ENCODE data around the gene VSIR.

The VSIR gene

DNA sequence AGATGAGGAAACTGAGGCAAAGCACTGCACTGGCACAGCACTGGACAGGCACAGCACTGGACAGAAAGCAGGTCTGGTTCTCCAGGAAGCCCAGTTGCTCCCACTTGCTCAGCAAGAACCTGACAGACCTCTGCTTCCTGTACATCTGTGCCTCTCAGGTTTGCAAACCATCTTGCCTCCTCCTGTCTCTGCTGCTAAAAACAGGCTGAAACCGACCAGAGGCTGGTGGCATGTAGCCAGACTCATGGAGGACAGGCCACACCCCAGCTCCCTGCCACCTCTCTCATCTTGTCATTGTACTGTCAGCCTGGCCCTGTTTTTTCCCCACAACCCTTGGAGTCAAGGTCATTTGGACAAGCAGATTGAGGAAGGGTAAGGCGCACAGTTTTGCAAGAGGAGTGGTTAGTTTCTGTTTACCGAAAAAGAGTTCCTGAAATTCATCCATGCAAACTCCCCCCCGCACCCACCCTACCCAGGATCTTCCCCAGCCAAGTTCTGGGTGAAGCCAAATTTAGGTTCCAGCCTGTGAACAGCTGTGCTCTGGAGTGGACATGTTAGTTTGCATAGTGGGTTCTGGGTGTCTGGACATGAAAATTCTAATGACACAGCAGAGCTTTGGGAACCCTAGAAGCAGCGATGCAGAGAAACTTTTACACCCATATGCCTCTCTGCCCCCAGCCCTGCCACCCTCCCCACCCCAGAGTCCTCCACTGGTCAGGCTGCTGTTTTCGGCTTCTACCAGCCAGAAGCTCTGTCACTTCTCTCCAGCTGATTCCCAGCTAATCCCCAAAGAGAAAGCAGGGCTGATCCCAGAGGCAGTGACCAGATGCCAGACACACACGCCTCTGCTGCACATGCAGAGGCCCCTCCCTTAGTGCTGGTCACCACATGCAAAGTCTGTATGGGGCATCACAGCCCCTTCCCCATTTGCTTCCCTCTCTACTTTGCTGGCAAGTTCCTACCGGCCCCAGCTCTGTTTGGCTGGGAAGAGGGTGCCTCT is 45.3 kb downstream of the VSIR start:
- DNase-seq (ENCODE audit: low spot score): peak; percentile 47

DNA sequence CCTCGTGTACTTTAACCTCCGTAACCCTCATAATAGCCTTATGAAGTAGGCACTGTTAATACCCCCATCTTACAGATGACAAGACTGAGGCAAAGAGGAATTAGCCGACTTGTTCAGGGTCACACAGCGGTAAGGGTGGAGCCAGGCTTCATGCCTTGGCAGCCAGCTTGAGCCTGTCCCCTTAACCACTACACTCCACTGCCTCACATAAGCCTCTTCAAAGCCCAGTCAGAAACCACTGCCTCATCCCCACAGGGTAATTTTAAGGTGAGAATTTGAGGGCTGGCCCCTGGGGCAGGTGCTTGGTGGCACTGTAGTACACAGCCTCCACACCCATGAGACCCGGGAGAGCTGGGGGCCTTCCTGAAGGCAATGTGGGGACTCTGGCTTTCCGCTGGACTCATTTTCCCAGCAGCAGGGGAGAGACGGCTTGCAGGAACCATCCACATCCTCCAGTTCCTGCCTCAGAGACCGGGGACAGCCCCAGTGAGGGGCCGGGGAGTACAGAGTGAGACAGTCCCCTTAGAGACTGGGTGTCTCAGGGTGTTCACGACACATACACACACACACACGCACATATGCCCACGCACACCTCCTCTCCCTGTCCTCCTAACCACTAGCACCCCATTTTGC is 46.1 kb downstream of the VSIR start:
- peak; percentile 39 for DNase-seq (ENCODE audit: low spot score)

- DNase-seq (ENCODE audit: low spot score): peak; percentile 27
Observed at GRCh38 chr10:71726580-71727104, 46.7 kb downstream of the VSIR start.

- peak; percentile 73 for DNase-seq (ENCODE audit: low spot score)
Observed at GRCh38 chr10:71725998-71726579, 47.2 kb downstream of the VSIR start.

DNA sequence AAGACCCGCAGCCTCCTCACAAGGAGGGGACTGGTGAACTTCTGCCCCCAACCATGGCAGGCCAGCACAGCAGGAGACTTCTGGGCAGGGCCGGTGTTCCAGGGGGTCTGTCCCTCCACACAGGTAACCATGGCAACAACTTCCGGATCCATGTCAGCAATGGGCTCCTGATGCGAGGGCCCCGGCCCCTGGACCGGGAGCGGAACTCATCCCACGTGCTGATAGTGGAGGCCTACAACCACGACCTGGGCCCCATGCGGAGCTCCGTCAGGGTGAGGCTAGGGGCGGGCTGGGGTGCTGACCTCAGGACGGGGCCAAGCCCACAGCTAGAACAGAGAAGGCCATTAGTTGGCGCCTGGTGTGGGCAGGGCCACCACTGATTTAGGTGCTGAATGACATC is 48.1 kb downstream of the VSIR start:
- DNase-seq (ENCODE audit: low spot score): no peak

GRCh38 chr10:71724539-71724938 is 48.8 kb downstream of the VSIR start:
- DNase-seq (ENCODE audit: low spot score): no peak

DNA sequence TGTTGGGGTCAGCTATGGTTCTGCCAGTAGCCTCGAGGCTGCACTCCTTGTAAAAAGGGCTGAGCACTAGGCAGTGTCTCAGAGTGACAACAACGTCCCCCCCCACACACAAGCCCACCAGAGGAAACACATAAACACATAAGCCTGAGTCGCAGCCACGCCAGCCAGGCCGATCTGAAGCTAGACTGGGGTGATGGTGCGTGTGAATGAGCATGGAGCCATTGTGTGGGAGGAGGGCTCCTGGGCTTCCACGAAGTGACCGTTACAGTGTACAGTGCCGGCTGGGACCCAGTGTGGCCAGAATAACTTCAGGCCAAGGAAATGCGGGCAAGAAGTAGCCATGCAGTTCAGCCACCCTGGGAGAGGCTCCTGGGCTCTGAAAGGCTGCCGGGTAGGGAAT is 50.0 kb downstream of the VSIR start:
- no peak for DNase-seq (ENCODE audit: low spot score)

DNA sequence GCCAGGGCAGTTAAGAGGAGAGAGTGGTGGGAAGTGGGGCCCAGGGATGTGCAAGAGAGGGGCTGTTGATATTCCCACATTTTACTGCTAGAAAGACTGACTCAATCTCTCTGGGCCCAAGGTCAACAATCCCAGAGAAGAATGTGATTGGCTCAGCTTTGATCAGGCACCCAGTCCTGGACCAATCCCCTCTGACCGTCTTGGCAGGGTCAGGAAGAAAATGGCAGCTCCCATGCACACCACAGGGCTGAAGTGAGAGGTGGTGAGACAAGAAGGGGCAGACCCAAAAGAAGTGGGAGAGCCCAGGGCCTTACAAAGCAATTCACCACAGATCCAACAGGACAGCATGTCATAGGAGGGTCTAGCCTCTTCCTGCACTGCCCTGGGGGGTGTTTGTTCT is 50.5 kb downstream of the VSIR start:
- no peak for DNase-seq (ENCODE audit: low spot score)

GRCh38 chr10:71721313-71721712 is 52.0 kb downstream of the VSIR start:
- no peak for DNase-seq (ENCODE audit: low spot score)

DNA sequence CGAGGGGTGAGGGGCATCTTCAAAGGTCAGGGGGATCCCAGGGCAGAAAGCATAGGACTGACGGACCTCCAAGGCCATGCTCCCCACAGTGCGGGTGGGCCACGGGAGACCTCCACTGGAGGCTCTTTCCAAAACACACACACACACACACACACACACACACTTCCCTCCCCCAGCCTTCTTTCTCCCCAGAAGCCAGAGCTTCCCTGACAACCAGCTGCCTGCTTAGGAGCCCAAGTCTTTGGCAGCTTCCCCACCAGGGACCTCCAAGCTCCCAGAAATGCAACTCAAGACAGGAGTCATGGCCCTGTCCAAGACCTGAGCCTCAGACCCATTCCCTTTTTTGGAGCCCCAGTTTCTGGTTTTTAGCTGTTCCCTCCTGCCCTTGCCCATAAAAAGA is 53.0 kb downstream of the VSIR start:
- DNase-seq (ENCODE audit: low spot score): no peak

- no peak for DNase-seq (ENCODE audit: low spot score)
Observed at GRCh38 chr10:71719464-71720201, 53.7 kb downstream of the VSIR start, which contains the start of gene C10orf105. C10orf105 (minus strand) TSS chr10:71719778; CDS start chr10:71716337, 3,441 bp downstream.

DNA sequence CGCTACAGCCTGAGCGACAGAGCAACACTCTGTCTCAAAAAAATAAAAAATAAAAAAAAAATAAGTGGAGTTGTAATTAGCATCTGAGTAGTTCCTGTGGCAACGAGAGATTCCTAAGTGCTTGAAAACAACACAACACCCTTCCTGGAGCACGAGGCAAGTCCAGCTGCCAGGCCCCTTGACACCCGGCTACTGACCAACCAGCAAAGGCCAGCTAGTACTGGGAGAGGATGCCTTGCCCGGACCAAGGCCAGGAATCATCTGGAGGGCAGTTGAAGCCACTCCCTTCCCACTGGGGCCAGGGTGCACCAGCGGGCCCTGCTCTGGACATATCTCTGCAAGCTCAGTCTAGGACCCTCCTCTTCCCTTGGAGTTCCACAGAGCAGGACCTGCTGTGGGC is 54.3 kb downstream of the VSIR start:
- DNase-seq (ENCODE audit: low spot score): no peak

GRCh38 chr10:71718165-71718698 is 55.1 kb downstream of the VSIR start:
- no peak for DNase-seq (ENCODE audit: low spot score)

- DNase-seq (ENCODE audit: low spot score): no peak
Observed at GRCh38 chr10:71717551-71717951, 55.8 kb downstream of the VSIR start.

DNA sequence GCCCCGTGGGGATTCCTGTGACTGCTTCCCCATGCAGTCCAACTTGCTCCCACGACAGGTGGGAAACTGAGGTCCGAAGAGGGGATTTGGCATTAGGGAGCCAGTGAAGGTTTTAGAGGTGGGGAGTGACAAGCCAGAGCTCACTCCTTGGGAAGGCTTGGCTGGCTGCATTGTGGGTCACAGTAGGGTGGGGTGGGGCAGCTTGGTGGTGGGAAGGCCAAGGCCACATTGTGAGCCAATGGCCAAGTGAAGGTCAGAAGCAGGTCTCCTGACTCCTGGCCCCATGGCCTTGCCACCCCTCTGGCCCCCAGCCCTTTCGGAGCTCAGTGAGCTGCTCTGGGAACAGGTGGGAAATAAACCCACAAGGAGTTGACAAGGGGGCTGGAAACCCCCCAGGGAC is 56.3 kb downstream of the VSIR start:
- DNase-seq (ENCODE audit: low spot score): no peak

DNA sequence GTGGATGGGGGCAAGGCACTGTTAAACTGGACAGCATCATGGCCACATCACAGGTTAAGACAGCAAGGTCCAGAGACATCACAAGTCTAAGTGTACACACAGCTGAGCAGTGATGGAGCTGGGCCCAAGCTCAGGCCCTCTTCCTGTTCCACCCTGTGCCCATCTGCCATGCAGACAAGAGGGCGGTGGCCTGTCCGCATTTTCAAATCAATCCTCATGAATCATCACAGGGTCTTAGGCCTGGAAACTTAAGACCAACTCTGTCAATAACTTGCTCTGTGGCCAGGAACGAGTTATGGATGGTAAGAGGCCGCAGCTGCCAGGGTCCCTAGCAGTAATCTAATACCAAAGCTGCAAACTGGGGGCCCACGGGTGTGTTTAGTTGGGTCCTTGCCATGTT is 56.9 kb downstream of the VSIR start:
- DNase-seq (ENCODE audit: low spot score): no peak

DNA sequence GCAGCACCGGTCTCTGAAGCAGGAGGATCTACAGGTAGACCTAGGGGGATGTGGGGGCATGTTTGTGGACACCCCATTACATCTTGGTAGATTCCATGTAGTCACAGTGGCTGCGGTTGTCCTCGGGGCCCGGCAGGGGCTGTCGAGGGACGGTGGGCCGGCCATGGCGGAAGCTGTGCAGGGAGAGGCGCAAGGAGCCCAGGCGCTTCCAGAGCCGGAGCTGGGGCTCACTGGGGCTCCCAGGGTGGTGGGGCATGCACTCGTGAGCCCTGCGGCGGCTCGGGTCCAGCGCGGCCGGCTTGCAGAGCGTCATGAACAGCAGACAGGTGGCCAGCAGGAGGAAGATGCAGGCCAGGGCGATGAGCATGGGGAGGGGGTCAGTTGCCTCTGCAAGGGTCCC is 57.5 kb downstream of the VSIR start:
- no peak for DNase-seq (ENCODE audit: low spot score)

DNA sequence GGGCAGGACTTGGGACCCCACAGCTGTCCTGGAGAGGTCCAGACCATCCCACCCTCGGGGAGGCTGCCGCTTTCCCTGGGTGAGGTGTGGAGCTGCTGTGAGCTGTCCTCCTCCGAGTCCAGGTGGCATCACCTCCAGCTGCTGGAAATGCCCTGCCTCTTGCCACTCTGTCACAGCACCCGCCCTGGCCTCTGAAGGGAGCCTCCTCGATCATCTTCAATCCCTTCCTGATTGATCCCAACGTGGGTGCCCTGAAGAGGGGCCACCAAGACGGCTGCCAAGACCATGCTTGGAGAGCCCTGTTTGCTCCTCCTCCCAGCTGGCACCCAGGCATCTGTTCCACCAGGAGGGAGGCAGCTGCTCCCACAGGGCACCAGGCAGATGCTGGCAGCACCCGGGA is 58.3 kb downstream of the VSIR start:
- DNase-seq (ENCODE audit: low spot score): no peak

DNA sequence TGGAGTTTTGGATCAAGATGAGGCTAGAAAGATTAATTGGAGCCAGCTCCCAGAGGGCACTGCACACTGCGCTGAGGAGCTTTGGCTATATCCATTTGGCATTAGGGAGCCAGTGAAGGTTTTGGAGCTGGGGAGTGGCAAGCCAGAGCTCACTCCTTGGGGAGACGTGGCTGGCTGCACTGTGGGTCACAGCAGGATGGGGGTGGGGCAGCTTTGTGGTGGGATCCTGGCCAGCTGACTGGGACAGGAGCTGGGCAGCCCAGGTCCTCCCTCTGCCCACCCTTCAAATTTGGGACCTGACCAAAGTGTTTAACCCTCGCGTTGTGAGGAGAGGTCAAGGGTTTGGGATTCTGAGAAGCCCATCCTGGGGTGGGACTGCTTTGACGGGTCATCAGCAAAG is 58.7 kb downstream of the VSIR start:
- no peak for DNase-seq (ENCODE audit: low spot score)

- DNase-seq (ENCODE audit: low spot score): no peak
Observed at GRCh38 chr10:71714031-71714410, 59.3 kb downstream of the VSIR start.

DNA sequence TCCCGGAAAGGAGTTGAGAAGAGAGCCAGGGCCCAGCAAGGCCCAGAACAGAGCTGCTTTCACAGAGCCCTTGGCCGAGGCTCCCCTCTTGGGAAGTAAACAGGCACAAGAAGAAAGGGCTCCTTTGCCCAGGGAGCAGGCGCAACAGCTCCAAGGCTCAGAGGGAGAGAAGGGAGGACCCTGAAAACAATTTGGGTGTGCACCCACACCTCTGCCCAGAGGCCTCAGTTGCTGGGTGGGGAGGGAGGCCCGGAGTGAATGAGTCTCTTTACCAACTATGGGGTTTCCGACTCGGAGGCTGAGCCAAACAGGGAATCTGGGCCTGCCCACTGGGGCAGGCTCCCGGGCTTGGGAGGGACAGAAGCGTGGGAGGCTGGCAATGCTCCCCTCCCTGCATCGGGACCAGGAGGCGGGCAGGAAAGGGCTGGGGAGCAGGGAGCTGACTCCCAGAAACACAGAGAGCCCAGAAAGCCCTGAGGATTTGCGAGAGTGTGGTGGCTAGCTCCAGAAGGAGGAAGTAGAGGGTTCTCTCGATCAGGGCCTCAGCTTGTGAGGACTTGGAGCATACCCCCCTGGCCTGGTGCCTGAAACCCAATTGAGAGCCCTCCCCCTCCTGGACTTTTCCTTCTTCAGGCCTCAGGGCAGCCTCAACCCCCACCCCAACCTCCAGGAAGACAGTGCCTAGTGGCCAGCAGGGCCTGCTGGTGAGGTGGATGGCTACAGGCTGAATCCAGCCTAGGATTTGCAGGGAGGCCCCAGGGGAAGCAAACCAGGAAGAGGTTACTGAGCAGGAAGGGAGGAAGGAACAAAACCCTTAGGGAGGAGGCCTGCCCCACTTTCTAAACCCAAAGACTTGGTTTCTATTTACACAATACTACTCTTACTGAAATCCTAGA is 59.9 kb downstream of the VSIR start:
- DNase-seq (ENCODE audit: low spot score): peak; percentile 39

All from activated CD4-positive, alpha-beta T cell treated with anti-CD3 and anti-CD28 coated beads, Interleukin-2, Interleukin-4, amounts not matched to agents 100 ng/mL and 50 ng/mL, durations not matched to agents 16 hours and 8 hours (primary cell).